Measurements from ENCODE around the gene PPP1R11.
"Not testable (repeated sequence)": the region's sequence is repeated elsewhere in the genome, so short reads cannot be mapped to it uniquely, and the experiment has no call there.

Gene PPP1R11

DNA sequence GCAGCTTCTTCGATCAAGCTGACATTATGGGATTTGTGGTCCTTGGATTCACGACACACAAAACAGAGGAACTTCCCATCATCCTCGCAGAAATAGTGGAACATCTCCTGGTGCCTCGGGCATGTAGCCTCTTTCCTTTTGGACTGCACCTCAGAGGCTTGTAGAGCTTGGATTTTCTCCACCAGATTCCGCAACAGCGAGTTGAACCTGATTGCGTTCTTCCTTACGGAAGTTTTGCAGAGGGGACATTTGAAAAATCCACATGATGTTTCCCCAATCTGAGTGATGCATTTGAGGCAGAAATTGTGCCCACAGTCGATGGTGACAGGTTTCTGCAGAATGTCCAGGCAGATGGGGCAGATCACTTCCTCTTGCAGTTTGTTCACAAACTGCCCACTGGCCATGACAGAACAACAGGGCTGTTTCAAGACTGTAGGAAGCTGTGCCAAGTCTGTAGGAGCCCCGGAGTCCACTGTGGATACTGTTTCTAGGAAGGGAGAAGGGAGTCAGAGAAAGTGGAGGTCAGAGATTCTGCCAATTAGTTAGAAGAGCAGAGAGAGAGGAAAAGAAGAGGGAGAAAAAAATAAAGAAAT lies 45.5 kb downstream of the PPP1R11 start:
- Mint-ChIP-seq H3K9me3 (no peaks in the 10 kb centered on the region), H3K36me3 (ENCODE audit: insufficient read depth) (peaks cover 2% of the 10 kb centered on the region), H3K4me1 (ENCODE audit: low read depth in 2 of 2) (no peaks in the 10 kb centered on the region), H3K27ac (no peak overlapping the region), H3K4me3 (no peak overlapping the region), H3K27me3 (peaks cover 72 to 75% of the 10 kb centered on the region in 2 donors)
- DNase-seq, result no peak
- ATAC-seq (replicated peaks), result no peak

DNA sequence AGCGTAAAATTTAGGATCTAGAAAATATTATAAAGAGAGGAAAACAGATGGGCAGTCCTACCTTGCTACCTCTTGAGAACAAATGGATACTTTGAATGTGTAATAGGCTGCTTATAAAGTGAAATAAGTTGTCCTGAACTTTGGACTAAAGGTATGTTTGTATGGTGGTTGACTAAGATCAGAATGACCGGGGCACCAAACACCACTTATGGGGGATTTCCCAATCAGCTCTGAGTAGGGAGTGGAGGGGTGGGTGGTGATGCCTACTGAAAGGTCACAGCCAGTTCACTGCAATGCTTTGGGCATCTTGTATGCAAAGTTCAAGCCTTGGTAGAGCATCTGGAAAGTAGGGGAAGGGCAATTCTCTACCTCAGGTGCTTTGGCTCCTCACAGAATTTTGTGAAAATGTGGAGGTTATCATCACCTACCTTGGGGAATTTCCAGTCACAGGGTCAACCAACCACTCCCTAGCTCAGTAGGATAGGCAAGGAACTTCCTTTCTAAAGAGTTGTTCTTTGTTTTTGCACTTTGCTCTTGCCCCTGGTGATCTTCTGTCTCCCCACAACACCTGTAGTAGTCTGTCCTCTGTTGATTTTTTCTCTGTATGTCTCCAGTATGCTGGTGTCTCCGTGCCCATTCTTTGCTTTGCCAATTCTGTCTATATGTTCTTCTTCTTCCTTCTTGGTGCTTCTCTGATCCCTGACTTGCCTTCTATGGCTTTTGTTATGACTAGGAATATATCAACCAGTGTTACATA lies 46.2 kb downstream of the PPP1R11 start, which contains the start of gene TRIM31:
Gene TRIM31, minus strand, starts transcription at position 88 of the 757 bp plus-strand sequence. CDS start 285 bp downstream, outside the sequence.
- peak; percentile 40 for ATAC-seq (replicated peaks)
- no peak for DNase-seq
- H3K4me3 Mint-ChIP-seq, result no peak within 1 kb of the TSS
- H3K27ac Mint-ChIP-seq, result no peak within 1 kb of the TSS
- peaks cover 72 to 74% of the 10 kb centered on the region in 2 donors for H3K27me3 Mint-ChIP-seq
- H3K36me3 Mint-ChIP-seq (ENCODE audit: insufficient read depth), result peaks cover 3% of the 10 kb centered on the region
- no peaks in the 10 kb centered on the region for H3K4me1 Mint-ChIP-seq (ENCODE audit: low read depth in 2 of 2)
- no peaks in the 10 kb centered on the region for H3K9me3 Mint-ChIP-seq

GRCh38 chr6:30113841-30114240 lies 46.8 kb downstream of the PPP1R11 start:
- peaks cover 66 to 71% of the 10 kb centered on the region in 2 donors for H3K27me3 Mint-ChIP-seq

GRCh38 chr6:30116724-30117123 lies 49.7 kb downstream of the PPP1R11 start:
- Mint-ChIP-seq H3K36me3 (ENCODE audit: insufficient read depth) (peaks cover 5% of the 10 kb centered on the region), H3K4me3 (no peak overlapping the region), H3K9me3 (no peaks in the 10 kb centered on the region), H3K27ac (no peak overlapping the region), H3K4me1 (ENCODE audit: low read depth in 2 of 2) (no peaks in the 10 kb centered on the region), H3K27me3 (peaks cover 70 to 71% of the 10 kb centered on the region in 2 donors)
- no peak for DNase-seq
- ATAC-seq (replicated peaks), result no peak

More at GRCh38 chr6:30113841-30114240, 46.8 kb downstream of the PPP1R11 start:
- Mint-ChIP-seq H3K27ac (no peak overlapping the region), H3K4me3 (no peak overlapping the region), H3K4me1 (ENCODE audit: low read depth in 2 of 2) (no peaks in the 10 kb centered on the region), H3K36me3 (ENCODE audit: insufficient read depth) (peaks cover 3% of the 10 kb centered on the region), H3K9me3 (no peaks in the 10 kb centered on the region)
- ATAC-seq (replicated peaks) (no peak), DNase-seq (no peak)

GRCh38 chr6:30118691-30119090 lies 51.7 kb downstream of the PPP1R11 start:
- H3K27ac Mint-ChIP-seq; DNase-seq; H3K4me1 Mint-ChIP-seq (ENCODE audit: low read depth in 2 of 2); H3K36me3 Mint-ChIP-seq (ENCODE audit: insufficient read depth); ATAC-seq (replicated peaks); H3K9me3 Mint-ChIP-seq; H3K4me3 Mint-ChIP-seq: not testable (repeated sequence)
- H3K27me3 Mint-ChIP-seq, result peaks cover 66 to 76% of the 10 kb centered on the region in 2 donors
